Neural cell (in vitro differentiated cells): Measurements from ENCODE around the gene LRP2. TPM values are rescaled to one million over a fixed set of nuclear protein-coding genes. Genes with fewer than 3 reads are reported as not detected.

Source experiments
- H2AFZ ChIP-seq: fragments of 200-600, 300-800 bp; sonication (generic), shearing (Covaris generic); 2 replicates; pipeline ENCODE4 v1.6.0; 2014; ENCODE audit warnings: low read depth, mild to moderate bottlenecking, antibody characterized with exemption, low read length, moderate library complexity
- H3F3A ChIP-seq: fragments of 200-600 bp; shearing (Covaris generic); 2 replicates; pipeline ENCODE4 v1.6.1; 2016; ENCODE audit warnings: mild to moderate bottlenecking, moderate library complexity, mixed read lengths, antibody characterized with exemption, low read length; ENCODE audit not compliant: insufficient read depth, poor library complexity, severe bottlenecking
- H3K27ac ChIP-seq: fragments of 200-600, 300-800 bp; sonication (generic), shearing (Covaris generic); 2 replicates; pipeline ENCODE4 v1.5.1; 2014; ENCODE audit warnings: mild to moderate bottlenecking, low read length, moderate library complexity
- H3K27me3 ChIP-seq: fragments of 300-800, 200-600 bp; sonication (generic), shearing (Covaris generic); 2 replicates; pipeline ENCODE4 v1.6.0; 2014; ENCODE audit warnings: mild to moderate bottlenecking, low read depth, low read length, moderate library complexity; ENCODE audit not compliant: insufficient read depth
- H3K36me3 ChIP-seq: fragments of 300-800, 200-600 bp; sonication (generic), shearing (Covaris generic); 2 replicates; pipeline ENCODE4 v1.5.1; 2014; ENCODE audit warnings: mild to moderate bottlenecking, antibody characterized with exemption, low read length, moderate library complexity; ENCODE audit not compliant: insufficient read depth
- H3K4me2 ChIP-seq: fragments of 300-800, 200-600 bp; sonication (generic), shearing (Covaris generic); 2 replicates; pipeline ENCODE4 v1.6.0; 2014; ENCODE audit warnings: mild to moderate bottlenecking, low read length
- H3K4me3 ChIP-seq: fragments of 300-800, 200-600 bp; sonication (generic), shearing (Covaris generic); 2 replicates; pipeline ENCODE4 v1.5.1; 2014; ENCODE audit warnings: mild to moderate bottlenecking, low read length, moderate library complexity
- H3K79me2 ChIP-seq: fragments of 200-600 bp; shearing (Covaris generic); replicated peaks from 2 replicates; pipeline ENCODE4 v1.6.0; 2014; ENCODE audit warnings: mild to moderate bottlenecking, low read length, moderate library complexity; ENCODE audit not compliant: insufficient read depth
- H3K9ac ChIP-seq: fragments of 300-800, 200-600 bp; sonication (generic), shearing (Covaris generic); 2 replicates; pipeline ENCODE4 v1.6.1; 2016; ENCODE audit warnings: mild to moderate bottlenecking, low read length, mixed read lengths
- H3K9me2 ChIP-seq: fragments of 200-600 bp; shearing (Covaris generic); 2 replicates; pipeline ENCODE4 v1.6.1; 2016; ENCODE audit warnings: mild to moderate bottlenecking, low read length, mixed read lengths; ENCODE audit not compliant: insufficient read depth
- H3K9me3 ChIP-seq: fragments of 200-600, 300-800 bp; sonication (generic), shearing (Covaris generic); 2 replicates; pipeline ENCODE4 v1.6.1; 2016; ENCODE audit warnings: mild to moderate bottlenecking, mixed run types, low read length, moderate library complexity, mixed read lengths
- H4K20me1 ChIP-seq: fragments of 200-600 bp; shearing (Covaris generic); 2 replicates; pipeline ENCODE4 v1.6.1; 2016; ENCODE audit warnings: mild to moderate bottlenecking, mixed run types; ENCODE audit not compliant: insufficient read depth
- EP300 ChIP-seq: fragments of 450-650 bp; conservative IDR thresholded peaks from 2 replicates; pipeline ENCODE4 v1.6.1; 2014; ENCODE audit warnings: antibody characterized with exemption, mild to moderate bottlenecking, moderate library complexity; ENCODE audit not compliant: poor library complexity, severe bottlenecking
- EZH2 ChIP-seq: fragments of 200-600, 300-800 bp; shearing (Covaris generic), sonication (generic); IDR thresholded peaks from 2 replicates; pipeline ENCODE4 v1.6.1; 2014; ENCODE audit warnings: antibody characterized with exemption, low read length, borderline replicate concordance, mild to moderate bottlenecking; ENCODE audit not compliant: insufficient read depth, poor library complexity, severe bottlenecking
- MXI1 ChIP-seq: fragments of 450-650 bp; conservative IDR thresholded peaks from 2 replicates; pipeline ENCODE4 v1.6.1; 2014; ENCODE audit warnings: antibody characterized with exemption, mild to moderate bottlenecking; ENCODE audit not compliant: poor library complexity, severe bottlenecking
- POLR2AphosphoS5 ChIP-seq: IDR thresholded peaks from 2 replicates; pipeline ENCODE4 v1.6.1; 2012
- RAD21 ChIP-seq: fragments of 450-650 bp; conservative IDR thresholded peaks from 2 replicates; pipeline ENCODE4 v1.6.1; 2014; ENCODE audit warnings: antibody characterized with exemption, mild to moderate bottlenecking, moderate library complexity
- SMC3 ChIP-seq: fragments of 450-650 bp; conservative IDR thresholded peaks from 2 replicates; pipeline ENCODE4 v1.6.1; 2014; ENCODE audit warnings: antibody characterized with exemption, mild to moderate bottlenecking, moderate library complexity; ENCODE audit not compliant: poor library complexity
- TAF1 ChIP-seq: IDR thresholded peaks from 2 replicates; pipeline ENCODE4 v1.6.1; 2012; ENCODE audit warnings: low read depth
- polyA plus RNA-seq: library from polyadenylated mRNA; depleted of rRNA; stranded (reverse); fragments of >200 nt; gene quantifications from 2 replicates; pipeline ENCODE4 v1.2.3, GENCODE V29; 2014
- TF ChIP-seq, protein P1 (sequence below): fragments of 450-650 bp; IDR thresholded peaks from 2 replicates; pipeline ENCODE4 v1.5.1; 2014; ENCODE audit warnings: antibody characterized with exemption, mild to moderate bottlenecking, moderate library complexity; ENCODE audit not compliant: poor library complexity, severe bottlenecking
- TF ChIP-seq, protein P2 (sequence below): IDR thresholded peaks from 2 replicates; pipeline ENCODE4 v1.6.1; 2012; ENCODE audit warnings: borderline replicate concordance

Gene LRP2
- polyA plus RNA-seq, 1 donor from 2014 or later = 1.8 TPM

DNA sequence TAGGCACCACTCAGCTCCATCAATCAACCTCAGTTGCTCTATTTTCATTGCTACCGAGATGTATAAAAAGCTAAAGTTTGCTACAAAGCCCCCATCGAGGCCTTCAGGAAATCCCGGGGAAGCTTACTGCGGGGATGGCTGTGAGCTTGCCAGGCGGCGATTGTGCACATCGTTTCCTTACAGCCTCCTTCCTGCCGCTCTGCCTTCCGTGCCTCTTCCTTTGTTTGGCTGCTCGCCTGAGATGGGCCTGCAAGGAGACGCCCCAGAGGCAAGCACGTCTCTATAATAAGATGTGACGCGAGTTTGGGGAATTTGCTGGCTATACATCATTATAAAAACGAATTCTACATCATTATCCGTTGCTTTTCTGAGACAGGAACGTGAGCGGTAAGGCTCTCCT lies 251.4 kb downstream of the LRP2 start:
- TF ChIP-seq SMC3 = no peak
- TF ChIP-seq EP300 = no peak
- TF ChIP-seq, protein P1, sequence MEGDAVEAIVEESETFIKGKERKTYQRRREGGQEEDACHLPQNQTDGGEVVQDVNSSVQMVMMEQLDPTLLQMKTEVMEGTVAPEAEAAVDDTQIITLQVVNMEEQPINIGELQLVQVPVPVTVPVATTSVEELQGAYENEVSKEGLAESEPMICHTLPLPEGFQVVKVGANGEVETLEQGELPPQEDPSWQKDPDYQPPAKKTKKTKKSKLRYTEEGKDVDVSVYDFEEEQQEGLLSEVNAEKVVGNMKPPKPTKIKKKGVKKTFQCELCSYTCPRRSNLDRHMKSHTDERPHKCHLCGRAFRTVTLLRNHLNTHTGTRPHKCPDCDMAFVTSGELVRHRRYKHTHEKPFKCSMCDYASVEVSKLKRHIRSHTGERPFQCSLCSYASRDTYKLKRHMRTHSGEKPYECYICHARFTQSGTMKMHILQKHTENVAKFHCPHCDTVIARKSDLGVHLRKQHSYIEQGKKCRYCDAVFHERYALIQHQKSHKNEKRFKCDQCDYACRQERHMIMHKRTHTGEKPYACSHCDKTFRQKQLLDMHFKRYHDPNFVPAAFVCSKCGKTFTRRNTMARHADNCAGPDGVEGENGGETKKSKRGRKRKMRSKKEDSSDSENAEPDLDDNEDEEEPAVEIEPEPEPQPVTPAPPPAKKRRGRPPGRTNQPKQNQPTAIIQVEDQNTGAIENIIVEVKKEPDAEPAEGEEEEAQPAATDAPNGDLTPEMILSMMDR = no peak
- TF ChIP-seq TAF1 = no peak
- TF ChIP-seq EZH2 = no peak
- no peak for TF ChIP-seq RAD21
- TF ChIP-seq, protein P2, sequence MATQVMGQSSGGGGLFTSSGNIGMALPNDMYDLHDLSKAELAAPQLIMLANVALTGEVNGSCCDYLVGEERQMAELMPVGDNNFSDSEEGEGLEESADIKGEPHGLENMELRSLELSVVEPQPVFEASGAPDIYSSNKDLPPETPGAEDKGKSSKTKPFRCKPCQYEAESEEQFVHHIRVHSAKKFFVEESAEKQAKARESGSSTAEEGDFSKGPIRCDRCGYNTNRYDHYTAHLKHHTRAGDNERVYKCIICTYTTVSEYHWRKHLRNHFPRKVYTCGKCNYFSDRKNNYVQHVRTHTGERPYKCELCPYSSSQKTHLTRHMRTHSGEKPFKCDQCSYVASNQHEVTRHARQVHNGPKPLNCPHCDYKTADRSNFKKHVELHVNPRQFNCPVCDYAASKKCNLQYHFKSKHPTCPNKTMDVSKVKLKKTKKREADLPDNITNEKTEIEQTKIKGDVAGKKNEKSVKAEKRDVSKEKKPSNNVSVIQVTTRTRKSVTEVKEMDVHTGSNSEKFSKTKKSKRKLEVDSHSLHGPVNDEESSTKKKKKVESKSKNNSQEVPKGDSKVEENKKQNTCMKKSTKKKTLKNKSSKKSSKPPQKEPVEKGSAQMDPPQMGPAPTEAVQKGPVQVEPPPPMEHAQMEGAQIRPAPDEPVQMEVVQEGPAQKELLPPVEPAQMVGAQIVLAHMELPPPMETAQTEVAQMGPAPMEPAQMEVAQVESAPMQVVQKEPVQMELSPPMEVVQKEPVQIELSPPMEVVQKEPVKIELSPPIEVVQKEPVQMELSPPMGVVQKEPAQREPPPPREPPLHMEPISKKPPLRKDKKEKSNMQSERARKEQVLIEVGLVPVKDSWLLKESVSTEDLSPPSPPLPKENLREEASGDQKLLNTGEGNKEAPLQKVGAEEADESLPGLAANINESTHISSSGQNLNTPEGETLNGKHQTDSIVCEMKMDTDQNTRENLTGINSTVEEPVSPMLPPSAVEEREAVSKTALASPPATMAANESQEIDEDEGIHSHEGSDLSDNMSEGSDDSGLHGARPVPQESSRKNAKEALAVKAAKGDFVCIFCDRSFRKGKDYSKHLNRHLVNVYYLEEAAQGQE = no peak
- no peak for TF ChIP-seq MXI1
- no peak for TF ChIP-seq POLR2AphosphoS5
- no peak overlapping the region for H3K4me2 ChIP-seq
- H3K79me2 ChIP-seq = no peaks in the 10 kb centered on the region
- no peaks in the 10 kb centered on the region for H4K20me1 ChIP-seq
- H3K9me3 ChIP-seq = no peaks in the 10 kb centered on the region
- H3K27ac ChIP-seq = no peak overlapping the region
- H3K9ac ChIP-seq = no peak overlapping the region
- H2AFZ ChIP-seq = no peak overlapping the region
- no peaks in the 10 kb centered on the region for H3K27me3 ChIP-seq
- no peaks in the 10 kb centered on the region for H3K36me3 ChIP-seq
- no peaks in the 10 kb centered on the region for H3K9me2 ChIP-seq
- H3F3A ChIP-seq = no peaks in the 10 kb centered on the region
- no peak overlapping the region for H3K4me3 ChIP-seq

DNA sequence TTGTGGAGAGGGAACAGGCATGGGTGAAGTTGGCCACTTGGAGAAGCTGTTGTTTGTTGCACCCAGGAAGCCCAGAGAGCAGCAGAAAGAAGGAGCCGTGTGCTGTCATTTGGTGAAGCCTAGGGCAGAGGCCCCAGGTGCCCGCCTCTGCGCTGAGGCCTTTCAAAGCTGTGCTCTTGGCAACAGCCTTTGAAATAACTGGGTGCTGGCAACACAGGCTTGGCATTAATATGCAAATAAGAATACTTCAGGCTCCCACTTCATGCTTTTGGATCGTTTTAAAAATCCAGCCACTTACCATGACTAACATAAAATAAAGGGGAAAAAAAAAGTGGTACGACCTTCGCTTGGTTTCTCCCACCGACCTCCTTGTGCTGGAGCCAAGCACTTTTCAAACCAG lies 251.9 kb downstream of the LRP2 start:
- TF ChIP-seq EZH2 = no peak
- no peak for TF ChIP-seq MXI1
- TF ChIP-seq SMC3 = no peak
- no peak for TF ChIP-seq POLR2AphosphoS5
- TF ChIP-seq, protein P1 = no peak
- no peak for TF ChIP-seq RAD21
- TF ChIP-seq, protein P2 = no peak
- no peak for TF ChIP-seq TAF1
- TF ChIP-seq EP300 = no peak

More for the DNA sequence above, 251.9 kb downstream of the LRP2 start:
- H3K4me2 ChIP-seq = no peak overlapping the region
- no peaks in the 10 kb centered on the region for H3K79me2 ChIP-seq
- H3K27ac ChIP-seq = no peak overlapping the region
- no peak overlapping the region for H3K4me3 ChIP-seq
- H3K9me3 ChIP-seq = no peaks in the 10 kb centered on the region
- H3K9me2 ChIP-seq = no peaks in the 10 kb centered on the region
- no peaks in the 10 kb centered on the region for H3F3A ChIP-seq
- no peaks in the 10 kb centered on the region for H3K36me3 ChIP-seq
- no peak overlapping the region for H3K9ac ChIP-seq
- no peaks in the 10 kb centered on the region for H4K20me1 ChIP-seq
- H2AFZ ChIP-seq = no peak overlapping the region
- H3K27me3 ChIP-seq = no peaks in the 10 kb centered on the region
